ENCODE measurements around the gene ASPRV1. TPM values are rescaled to one million over a fixed set of nuclear protein-coding genes. Genes with fewer than 3 reads are reported as not detected.

Gene ASPRV1
- total and polyA plus RNA-seq, 2 donors (not counting 3 experiments of a cell fraction or from before 2014, with no cell fraction given), result 0.15 to 0.22 TPM

DNA sequence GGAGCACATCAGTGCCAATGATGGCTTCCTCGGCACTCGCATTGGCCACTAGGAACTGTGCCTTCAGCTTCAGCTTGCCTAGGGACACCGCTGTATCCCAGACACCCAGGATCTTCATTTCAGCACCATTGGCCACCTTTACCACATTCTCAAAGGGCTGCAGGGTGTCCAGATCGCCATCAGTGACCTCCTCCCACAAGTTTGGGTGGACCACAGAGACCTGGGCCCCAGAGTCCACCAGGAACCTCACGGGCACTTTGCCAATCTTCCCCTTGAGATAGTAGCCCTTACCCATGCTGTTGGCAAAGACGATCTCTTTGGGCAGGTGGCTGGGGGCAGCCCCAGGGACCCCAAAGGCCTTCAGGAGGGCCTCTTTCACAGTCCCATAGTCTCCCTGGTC is 610 bp downstream of the ASPRV1 start:
- no peak for DNase-seq (ENCODE audit: low read depth, low spot score)
- Histone ChIP-seq H4K20me1 (replicated peaks; ENCODE audit: control insufficient read depth, extremely low read depth, insufficient read depth, low read length) (no peaks in the 10 kb centered on the region), H3K79me2 (ENCODE audit: control insufficient read depth, insufficient read depth, low read length) (no peaks in the 10 kb centered on the region), H3K9me1 (replicated peaks; ENCODE audit: control insufficient read depth, extremely low read depth, insufficient read depth, low read length) (no peaks in the 10 kb centered on the region), H3K9ac (replicated peaks; ENCODE audit: extremely low read depth, insufficient read depth, low read length) (no peak overlapping the region), H2AFZ (ENCODE audit: low read depth, low read length) (no peak overlapping the region), H3K27ac (ENCODE audit: insufficient read depth, low read depth, low read length) (no peak overlapping the region), H3K9me3 (replicated peaks; ENCODE audit: control insufficient read depth, insufficient read depth, low read length) (no peaks in the 10 kb centered on the region), H3K4me2 (ENCODE audit: insufficient read depth, low read length) (no peak overlapping the region), H3K4me3 (replicated peaks in 1 of 3; ENCODE audit: insufficient read depth in 1 of 3, low read depth in 1 of 3, low read length in 3 of 3) (no peak overlapping the region), H3K4me1 (ENCODE audit: control insufficient read depth, extremely low read depth, insufficient read depth, low read length) (no peaks in the 10 kb centered on the region), H3K27me3 (ENCODE audit: control insufficient read depth in 2 of 2, insufficient read depth in 2 of 2, low read length in 2 of 2) (peaks cover 10 to 23% of the 10 kb centered on the region in 2 experiments), H3K36me3 (ENCODE audit: control insufficient read depth in 2 of 2, extremely low read depth in 1 of 2, insufficient read depth in 2 of 2, low read length in 2 of 2) (no peaks in the 10 kb centered on the region)
- no TSS peak for BruUV-seq (replicated peaks)
- TF ChIP-seq GATA2 (IDR thresholded peaks at IDR 0.05; ENCODE audit: insufficient read depth, insufficient read length, low read depth, low read length) (no peak), FOS (IDR thresholded peaks at IDR 0.05; ENCODE audit: borderline replicate concordance, insufficient read depth, low read length) (no peak), JUN (IDR thresholded peaks at IDR 0.05; ENCODE audit: borderline replicate concordance, insufficient read depth, insufficient read length, low read depth) (no peak), MYC (IDR thresholded peaks at IDR 0.05; ENCODE audit: low read depth, low read length) (no peak), POLR2AphosphoS5 (IDR thresholded peaks at IDR 0.05; ENCODE audit: insufficient read depth, low read depth, low read length) (no peak), POLR2A (IDR thresholded peaks at IDR 0.05; ENCODE audit: low read depth, low read length) (no peak), EZH2 (IDR thresholded peaks at IDR 0.05; ENCODE audit: borderline replicate concordance, low read depth, low read length, severe bottlenecking) (no peak)
- TF ChIP-seq, protein P1, sequence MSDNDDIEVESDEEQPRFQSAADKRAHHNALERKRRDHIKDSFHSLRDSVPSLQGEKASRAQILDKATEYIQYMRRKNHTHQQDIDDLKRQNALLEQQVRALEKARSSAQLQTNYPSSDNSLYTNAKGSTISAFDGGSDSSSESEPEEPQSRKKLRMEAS (IDR thresholded peaks at IDR 0.05; ENCODE audit: insufficient read depth, insufficient read length), result no peak
- TF ChIP-seq, protein P2, sequence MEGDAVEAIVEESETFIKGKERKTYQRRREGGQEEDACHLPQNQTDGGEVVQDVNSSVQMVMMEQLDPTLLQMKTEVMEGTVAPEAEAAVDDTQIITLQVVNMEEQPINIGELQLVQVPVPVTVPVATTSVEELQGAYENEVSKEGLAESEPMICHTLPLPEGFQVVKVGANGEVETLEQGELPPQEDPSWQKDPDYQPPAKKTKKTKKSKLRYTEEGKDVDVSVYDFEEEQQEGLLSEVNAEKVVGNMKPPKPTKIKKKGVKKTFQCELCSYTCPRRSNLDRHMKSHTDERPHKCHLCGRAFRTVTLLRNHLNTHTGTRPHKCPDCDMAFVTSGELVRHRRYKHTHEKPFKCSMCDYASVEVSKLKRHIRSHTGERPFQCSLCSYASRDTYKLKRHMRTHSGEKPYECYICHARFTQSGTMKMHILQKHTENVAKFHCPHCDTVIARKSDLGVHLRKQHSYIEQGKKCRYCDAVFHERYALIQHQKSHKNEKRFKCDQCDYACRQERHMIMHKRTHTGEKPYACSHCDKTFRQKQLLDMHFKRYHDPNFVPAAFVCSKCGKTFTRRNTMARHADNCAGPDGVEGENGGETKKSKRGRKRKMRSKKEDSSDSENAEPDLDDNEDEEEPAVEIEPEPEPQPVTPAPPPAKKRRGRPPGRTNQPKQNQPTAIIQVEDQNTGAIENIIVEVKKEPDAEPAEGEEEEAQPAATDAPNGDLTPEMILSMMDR (IDR thresholded peaks at IDR 0.05; ENCODE audit: extremely low read depth in 1 of 2, insufficient read depth in 1 of 2, low read depth in 1 of 2, low read length in 2 of 2), result no peak
- CTCF ChIA-PET, result no interaction called here
- dilution Hi-C loops (cut with MboI; ENCODE audit: extremely low pct_ligation_motif_present, low sequenced_read_pairs), result no loop called here
- intact Hi-C loops (cut with micrococcal nuclease), result no loop called here
- FAIRE-seq, result no peak
- POLR2A ChIA-PET, result no interaction called here

All from endothelial cell of umbilical vein (primary cell).